H1 (cell line): ENCODE measurements around the gene SYPL1. TPM values are rescaled to one million over a fixed set of nuclear protein-coding genes. Genes with fewer than 3 reads are reported as not detected.

Experiments
- CTCF ChIA-PET: fragments of 300-600 bp; sonication (Branson Sonifier 250); formaldehyde crosslinking; loops from one replicate; lab custom pipeline; 2021; ENCODE audit not compliant: partially characterized antibody; lab: Charles Lee
- POLR2A ChIA-PET: fragments of 300-600 bp; sonication (Branson Sonifier 250); formaldehyde crosslinking; loops from one replicate; lab custom pipeline; 2021; ENCODE audit warnings: inconsistent platforms; ENCODE audit not compliant: partially characterized antibody; lab: Charles Lee
- DNase-seq, 2 experiments: peaks; one replicate each; pipeline versions ENCODE4 v3.0.0 to v3.0.0-alpha.2; 2010 to 2022; ENCODE audit warnings: low spot score in 2 of 2, low read depth in 1 of 2, mixed read lengths in 1 of 2
- FAIRE-seq: peaks from 2 replicates; lab custom pipeline; 2011; peaks lifted over from hg19 to GRCh38; lab: Jason Lieb, UNC
- H2AFZ ChIP-seq: 2 replicates; pipeline ENCODE4 v1.8.1; 2012; ENCODE audit warnings: low read length, inconsistent platforms
- H2AK5ac ChIP-seq: 2 replicates; pipeline ENCODE4 v1.6.1; 2013; ENCODE audit warnings: low read depth, low read length
- H2BK120ac ChIP-seq: replicated peaks from 2 replicates; pipeline ENCODE3; 2013; ENCODE audit warnings: low read depth, low read length, inconsistent platforms
- H2BK12ac ChIP-seq: 2 replicates; pipeline ENCODE4 v1.6.1; 2013; ENCODE audit warnings: low read depth, low read length
- H2BK15ac ChIP-seq: 2 replicates; pipeline ENCODE4 v1.6.1; 2013; ENCODE audit warnings: low read length
- H2BK20ac ChIP-seq: 2 replicates; pipeline ENCODE4 v1.6.1; 2013; ENCODE audit warnings: low read length
- H2BK5ac ChIP-seq: 2 replicates; pipeline ENCODE4 v1.6.1; 2013; ENCODE audit warnings: low read depth, low read length
- H3K14ac ChIP-seq: 2 replicates; pipeline ENCODE4 v1.6.1; 2013; ENCODE audit warnings: inconsistent platforms; ENCODE audit not compliant: insufficient read length
- H3K18ac ChIP-seq: 2 replicates; pipeline ENCODE4 v1.6.1; 2013; ENCODE audit warnings: low read length; ENCODE audit errors: extremely low read depth
- H3K23ac ChIP-seq: 2 replicates; pipeline ENCODE4 v1.6.1; 2013; ENCODE audit warnings: inconsistent platforms; ENCODE audit not compliant: insufficient read length
- H3K23me2 ChIP-seq: 2 replicates; pipeline ENCODE4 v1.6.1; 2013; ENCODE audit warnings: low read depth, low read length
- H3K27ac ChIP-seq: 2 replicates; pipeline ENCODE4 v1.6.1; 2011; ENCODE audit warnings: low read depth, low read length, inconsistent platforms
- H3K27me3 ChIP-seq, 4 experiments: replicated peaks in 1 of 4; 1 replicate in 1 of 4; 2 replicates in 3 of 4; pipeline versions ENCODE4 v1.6.1 to v1.8.1; 2011 to 2013; ENCODE audit warnings: low read length in 3 of 4, mild to moderate bottlenecking in 3 of 4, inconsistent platforms in 2 of 4, mixed read lengths in 2 of 4, moderate library complexity in 1 of 4; ENCODE audit not compliant: control insufficient read depth in 3 of 4, insufficient read depth in 3 of 4; ENCODE audit errors: extremely low read depth in 1 of 4
- H3K36me3 ChIP-seq, 4 experiments: 2 replicates each; pipeline versions ENCODE4 v1.6.1 to v1.8.1; 2011 to 2013; ENCODE audit warnings: mild to moderate bottlenecking in 4 of 4, low read length in 3 of 4, moderate library complexity in 2 of 4, control low read depth in 1 of 4, inconsistent platforms in 1 of 4; ENCODE audit not compliant: insufficient read depth in 4 of 4, control insufficient read depth in 2 of 4
- H3K4ac ChIP-seq: replicated peaks from 2 replicates; pipeline ENCODE3; 2013; ENCODE audit warnings: low read length, low read depth, mixed read lengths, inconsistent platforms; ENCODE audit not compliant: insufficient read length
- H3K4me1 ChIP-seq, 4 experiments: replicated peaks in 1 of 4; 1 replicate in 1 of 4; 2 replicates in 3 of 4; pipeline versions ENCODE4 v1.6.1 to v1.8.1; 2011 to 2013; ENCODE audit warnings: low read length in 3 of 4, inconsistent platforms in 2 of 4, mixed read lengths in 1 of 4; ENCODE audit not compliant: insufficient read depth in 4 of 4, control insufficient read depth in 3 of 4
- H3K4me2 ChIP-seq, 2 experiments: 2 replicates each; pipeline versions ENCODE4 v1.6.1 to v1.8.1; 2011 to 2013; ENCODE audit warnings: low read depth in 2 of 2, low read length in 2 of 2, control low read depth in 1 of 2, inconsistent platforms in 1 of 2, mild to moderate bottlenecking in 1 of 2; ENCODE audit not compliant: insufficient read depth in 1 of 2
- H3K4me3 ChIP-seq, 4 experiments: fragments of 200-600, 300-600 bp in 1 of 4; sonication (generic), shearing (Covaris generic), sonication (Bioruptor Twin) in 1 of 4; 2 replicates each; pipeline versions ENCODE4 v1.5.1 to v1.8.1; 2011 to 2016; ENCODE audit warnings: low read length in 4 of 4, low read depth in 3 of 4, control low read depth in 2 of 4, inconsistent platforms in 2 of 4, mild to moderate bottlenecking in 2 of 4, mixed read lengths in 1 of 4, moderate library complexity in 1 of 4; ENCODE audit not compliant: insufficient read depth in 2 of 4; ENCODE audit errors: extremely low read depth in 1 of 4
- H3K56ac ChIP-seq: replicated peaks from 2 replicates; pipeline ENCODE3; 2013; ENCODE audit warnings: low read depth, mild to moderate bottlenecking, mixed read lengths, low read length, inconsistent platforms; ENCODE audit not compliant: insufficient read length
- H3K79me1 ChIP-seq: 2 replicates; pipeline ENCODE4 v1.6.1; 2013; ENCODE audit warnings: low read depth, low read length, control low read depth
- H3K79me2 ChIP-seq, 2 experiments: 2 replicates each; pipeline versions ENCODE4 v1.6.1 to v1.8.1; 2012 to 2013; ENCODE audit warnings: low read length in 2 of 2, mild to moderate bottlenecking in 2 of 2, inconsistent platforms in 1 of 2; ENCODE audit not compliant: insufficient read depth in 2 of 2, control insufficient read depth in 1 of 2
- H3K9ac ChIP-seq, 4 experiments: replicated peaks in 1 of 4; 1 replicate in 1 of 4; 2 replicates in 3 of 4; pipeline versions ENCODE4 v1.6.1 to v1.8.1; 2011 to 2013; ENCODE audit warnings: low read depth in 3 of 4, low read length in 3 of 4, control low read depth in 2 of 4, mild to moderate bottlenecking in 2 of 4, moderate library complexity in 2 of 4, inconsistent platforms in 1 of 4; ENCODE audit errors: extremely low read depth in 1 of 4
- H3K9me3 ChIP-seq, 2 experiments: 2 replicates each; pipeline versions ENCODE4 v1.6.1 to v1.8.1; 2012 to 2013; ENCODE audit warnings: mild to moderate bottlenecking in 2 of 2, moderate library complexity in 2 of 2, control low read depth in 1 of 2, inconsistent platforms in 1 of 2, low read depth in 1 of 2, low read length in 1 of 2, mixed read lengths in 1 of 2; ENCODE audit not compliant: insufficient read depth in 2 of 2
- H4K20me1 ChIP-seq, 2 experiments: replicated peaks in 1 of 2; 2 replicates each; pipeline versions ENCODE3 to v1.8.1; 2011 to 2013; ENCODE audit warnings: inconsistent platforms in 2 of 2, low read length in 2 of 2, mild to moderate bottlenecking in 1 of 2; ENCODE audit not compliant: insufficient read depth in 2 of 2, control insufficient read depth in 1 of 2
- H4K5ac ChIP-seq: 2 replicates; pipeline ENCODE4 v1.6.1; 2013; ENCODE audit warnings: low read length, low read depth, mixed read lengths, inconsistent platforms; ENCODE audit not compliant: insufficient read length
- H4K8ac ChIP-seq: 2 replicates; pipeline ENCODE4 v1.8.0; 2013; ENCODE audit warnings: mild to moderate bottlenecking, moderate library complexity, low read length, inconsistent platforms; ENCODE audit not compliant: insufficient read depth; ENCODE audit errors: extremely low read depth
- H4K91ac ChIP-seq: replicated peaks from 2 replicates; pipeline ENCODE3; 2013; ENCODE audit warnings: low read length, mixed read lengths, inconsistent platforms; ENCODE audit not compliant: insufficient read length
- ASH2L ChIP-seq: fragments of 200-600, 300-600 bp; sonication (generic); IDR thresholded peaks from one replicate; pipeline ENCODE4 v1.7.1; 2017; ENCODE audit warnings: low read length
- CHD2 ChIP-seq: IDR thresholded peaks from 2 replicates; pipeline ENCODE4 v1.6.1; 2012; ENCODE audit warnings: low read length, improper control_type of control experiment
- EZH2 ChIP-seq: fragments of 200-600 bp; sonication (generic); IDR thresholded peaks from 2 replicates; pipeline ENCODE4 v1.7.1; 2012; ENCODE audit warnings: low read depth, mild to moderate bottlenecking, moderate library complexity, low read length, inconsistent platforms; ENCODE audit not compliant: severe bottlenecking
- FOSL1 ChIP-seq: IDR thresholded peaks from 2 replicates; pipeline ENCODE4 v1.6.1; 2011; ENCODE audit warnings: mild to moderate bottlenecking, low read depth, low read length, moderate library complexity; ENCODE audit not compliant: insufficient read depth
- polyA plus RNA-seq, 7 experiments: library from polyadenylated mRNA; depleted of rRNA in 3 of 7; stranded (reverse) in 5 of 7; unstranded in 2 of 7; fragments of >200 nt in 5 of 7; fragments of 200-250 nt in 2 of 7; gene quantifications; 1 replicate in 5 of 7; 2 replicates in 1 of 7; 4 replicates in 1 of 7; pipeline versions ENCODE4 v1.2.1 to v1.2.3, GENCODE V29; 2011 to 2013; ENCODE audit warnings: missing spikeins in 2 of 7, mixed read lengths in 2 of 7
- total RNA-seq: library from RNA; stranded (reverse); fragmentation: NEBNext Ultra II Directional; extraction: Animal tissue kit (Norgen Biotek cat#: 25700); gene quantifications from 2 replicates; pipeline ENCODE4 v1.2.1, GENCODE V29; 2021
- TF ChIP-seq, protein P1 (sequence below): IDR thresholded peaks from 2 replicates; pipeline ENCODE4 v1.6.1; 2012; ENCODE audit warnings: inconsistent platforms

The SYPL1 gene
- total and polyA plus RNA-seq, 2 of the 8 experiments (the other 6 are each of a cell fraction or from before 2014, with no cell fraction given), result 44.9 to 57.7 TPM

- Histone ChIP-seq H3K79me2 (peaks cover 0 to 57% of the 10 kb centered on the region in 2 experiments; a peak in 2 of 4 replicates), H3K9ac (no peak overlapping the region), H3K79me1 (no peaks in the 10 kb centered on the region), H2BK20ac (no peak overlapping the region), H2AFZ (no peak overlapping the region), H4K91ac (no peak overlapping the region), H3K14ac (no peak overlapping the region), H3K4me1 (peaks cover 0 to 22% (median 12%) of the 10 kb centered on the region in 4 experiments; a peak in 4 of 7 replicates), H3K4ac (no peak overlapping the region), H4K5ac (no peak overlapping the region), H3K23me2 (peaks cover 5% of the 10 kb centered on the region; the same call in 1 of the 2 replicates), H2BK12ac (no peak overlapping the region), H2BK5ac (no peak overlapping the region), H3K18ac (no peak overlapping the region), H3K27me3 (no peaks in the 10 kb centered on the region), H2BK120ac (no peak overlapping the region), H3K4me2 (peak overlapping the region; percentile 7 to 30; a peak in 2 of 4 replicates), H3K36me3 (no peaks in the 10 kb centered on the region; a peak in 3 of 8 replicates), H3K9me3 (no peaks in the 10 kb centered on the region), H3K23ac (no peak overlapping the region), H2BK15ac (no peak overlapping the region), H3K27ac (no peak overlapping the region), H3K56ac (no peak overlapping the region), H3K4me3 (peak overlapping the region in 1 of 4 experiments; percentile 79; a peak in 2 of 8 replicates), H4K20me1 (peaks cover 0 to 7% of the 10 kb centered on the region in 2 experiments), H4K8ac (no peak overlapping the region), H2AK5ac (no peak overlapping the region)
- FAIRE-seq, result no peak
- POLR2A ChIA-PET, result interaction anchor here (0.6 kb wide), 1 partner anchor 324 kb away, joined by 3 read pairs; no protein-coding TSS in a partner anchor
- CTCF ChIA-PET, result interaction anchor here (1.0 kb wide), 1 partner anchor 68 kb away, joined by 3 read pairs; no protein-coding TSS in a partner anchor
- no peak for DNase-seq
- TF ChIP-seq ASH2L (no peak), CHD2 (no peak), EZH2 (no peak), FOSL1 (no peak)
- TF ChIP-seq, protein P1, sequence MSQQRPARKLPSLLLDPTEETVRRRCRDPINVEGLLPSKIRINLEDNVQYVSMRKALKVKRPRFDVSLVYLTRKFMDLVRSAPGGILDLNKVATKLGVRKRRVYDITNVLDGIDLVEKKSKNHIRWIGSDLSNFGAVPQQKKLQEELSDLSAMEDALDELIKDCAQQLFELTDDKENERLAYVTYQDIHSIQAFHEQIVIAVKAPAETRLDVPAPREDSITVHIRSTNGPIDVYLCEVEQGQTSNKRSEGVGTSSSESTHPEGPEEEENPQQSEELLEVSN, result no peak
Measured at GRCh38 chr7:106110238-106110560, 1.9 kb downstream of the SYPL1 start.
